GM18507 (cell line): ENCODE results near the gene HSD17B8.

Source experiments
- DNase-seq: peaks from one replicate; pipeline ENCODE4 v3.0.0; 2011; ENCODE audit warnings: low read depth; ENCODE audit not compliant: insufficient read length; ENCODE audit errors: extremely low spot score
- FAIRE-seq: peaks from 2 replicates; lab custom pipeline; 2011; peaks lifted over from hg19 to GRCh38; lab: Jason Lieb, UNC

Gene HSD17B8

GRCh38 chr6:33170176-33171015, 34.1 kb upstream of the HSD17B8 start:
- DNase-seq: peak; percentile 57
- peak; percentile 83 for FAIRE-seq

GRCh38 chr6:33171016-33171879, 33.2 kb upstream of the HSD17B8 start:
- no peak for FAIRE-seq
- no peak for DNase-seq

- FAIRE-seq: no peak
- no peak for DNase-seq
These were observed 32.4 kb upstream of the HSD17B8 start for GRCh38 chr6:33171880-33172687.

DNA sequence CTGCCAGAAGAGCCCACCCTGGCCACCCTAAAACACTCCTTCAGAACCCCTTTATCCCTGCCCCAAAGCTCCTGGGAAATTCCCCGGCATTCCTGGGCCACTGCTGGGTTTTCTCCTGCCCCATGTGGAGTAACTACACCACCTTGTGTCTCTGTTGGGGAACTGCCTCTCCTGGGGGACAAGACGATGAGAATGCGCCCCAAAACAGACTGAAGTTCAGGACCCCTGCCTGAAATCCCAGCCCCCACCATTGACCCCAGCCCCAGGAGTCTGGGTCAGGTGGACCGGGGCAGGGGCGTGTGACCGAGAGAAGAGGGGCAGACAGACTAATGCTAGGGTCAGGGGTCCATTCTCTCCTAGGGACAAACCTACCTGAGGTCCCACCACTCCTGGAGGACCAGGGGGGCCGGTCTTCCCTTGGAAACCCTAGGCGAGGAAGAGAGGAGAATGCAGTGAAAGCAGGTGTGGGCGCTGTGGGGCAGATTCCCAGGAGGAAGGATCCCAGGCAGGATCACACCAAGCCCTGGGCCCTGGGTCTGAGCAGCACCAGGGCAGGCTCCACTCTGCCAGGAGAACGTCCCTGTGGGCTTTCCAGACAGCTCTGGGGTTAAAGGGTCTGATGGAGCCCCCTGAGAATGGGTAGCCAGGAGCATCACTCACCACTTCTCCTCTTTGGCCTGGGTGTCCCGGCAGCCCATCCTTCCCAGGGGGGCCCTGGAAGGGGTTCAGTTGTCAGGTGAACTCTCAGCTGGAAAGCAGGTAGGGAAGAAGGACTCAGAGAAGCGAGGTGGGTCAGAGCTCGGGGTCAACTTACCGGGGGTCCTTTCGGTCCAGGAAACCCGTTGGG, 31.5 kb upstream of the HSD17B8 start:
- FAIRE-seq: peak; percentile 82
- peak; percentile 47 for DNase-seq

- FAIRE-seq: no peak
- DNase-seq: no peak
These were observed 30.8 kb upstream of the HSD17B8 start for GRCh38 chr6:33173535-33174180.

DNA sequence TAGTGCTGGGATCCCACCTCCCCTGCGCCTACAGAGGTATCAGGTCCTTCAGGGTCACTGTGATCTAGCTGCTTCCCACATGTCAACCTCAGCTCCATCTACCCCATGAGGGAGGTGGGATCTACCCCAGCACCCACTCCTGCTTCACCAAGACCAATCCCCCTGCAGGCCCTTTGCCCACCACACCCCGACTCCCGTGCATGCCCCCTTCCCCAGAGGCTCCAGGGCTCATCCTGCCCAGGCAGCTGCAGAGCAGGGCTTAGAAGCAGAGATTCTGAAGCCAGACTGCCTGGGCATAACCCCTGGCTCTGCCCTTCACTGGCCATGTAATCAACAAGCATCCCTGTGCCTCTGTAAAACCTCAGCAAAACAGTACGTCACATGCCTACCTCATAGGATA, 29.7 kb upstream of the HSD17B8 start:
- no peak for DNase-seq
- FAIRE-seq: no peak

- FAIRE-seq (no peak), DNase-seq (no peak)
These were observed 28.9 kb upstream of the HSD17B8 start for GRCh38 chr6:33175436-33176069.

DNA sequence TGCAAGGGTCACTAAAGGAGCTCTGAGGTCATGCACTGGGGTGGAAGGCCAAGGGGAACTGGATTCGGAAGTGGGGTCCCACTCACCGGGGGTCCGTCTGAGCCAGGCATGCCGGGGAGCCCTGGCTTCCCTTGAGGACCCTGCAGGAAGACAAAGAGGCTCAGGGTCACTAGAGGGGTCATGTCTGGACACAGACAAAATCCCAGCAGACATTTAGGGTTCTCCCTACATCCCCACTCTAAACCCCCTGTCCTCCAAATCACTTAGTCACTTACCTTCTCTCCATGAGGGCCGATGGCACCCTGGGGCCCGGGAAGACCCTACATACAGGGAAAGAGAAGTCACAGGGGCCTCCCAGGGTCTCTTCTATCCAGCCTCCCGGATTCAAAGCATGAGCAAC, 27.5 kb upstream of the HSD17B8 start:
- no peak for DNase-seq
- FAIRE-seq: no peak

DNA sequence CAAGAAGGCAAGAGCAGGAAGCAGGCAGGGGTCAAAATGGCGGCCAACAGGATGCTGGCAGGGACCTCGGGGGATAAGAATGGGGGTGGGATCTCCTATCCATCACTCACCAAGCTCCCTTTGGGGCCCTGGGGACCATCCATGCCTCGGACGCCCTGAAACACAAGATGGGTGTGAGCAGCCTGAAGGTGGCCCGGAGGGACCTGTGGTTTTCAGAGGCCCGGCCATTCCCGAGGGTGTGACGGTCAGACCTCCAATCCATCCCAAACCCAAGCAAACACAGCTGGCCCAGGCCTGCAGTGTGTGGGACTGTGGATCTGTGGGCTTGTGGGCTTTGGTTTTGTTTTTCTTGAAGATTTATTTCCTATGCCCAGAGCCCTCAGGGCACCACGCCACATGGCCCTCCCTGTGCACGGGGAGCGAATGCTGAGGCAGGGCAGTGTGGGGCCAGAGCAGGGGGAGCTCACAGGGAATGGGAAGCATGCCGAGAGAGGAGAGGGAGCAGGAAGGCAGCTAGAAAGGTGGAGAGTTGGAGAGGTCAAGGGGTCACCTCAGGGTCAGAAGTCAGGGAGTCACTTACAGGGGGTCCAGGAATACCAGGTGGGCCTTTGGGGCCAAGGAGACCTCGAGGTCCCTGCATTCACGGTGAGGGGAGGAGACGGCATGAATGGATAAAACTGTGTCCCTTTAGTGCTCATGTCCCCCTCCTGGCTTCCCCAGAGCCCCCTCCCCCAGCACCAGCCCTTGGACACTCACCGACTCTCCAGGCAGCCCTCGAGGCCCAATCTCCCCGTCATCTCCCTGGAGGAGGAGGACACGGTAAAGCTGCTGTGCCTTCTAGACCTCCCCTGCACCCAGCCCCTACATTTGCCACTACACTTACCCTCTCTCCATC, 26.7 kb upstream of the HSD17B8 start:
- no peak for DNase-seq
- no peak for FAIRE-seq

DNA sequence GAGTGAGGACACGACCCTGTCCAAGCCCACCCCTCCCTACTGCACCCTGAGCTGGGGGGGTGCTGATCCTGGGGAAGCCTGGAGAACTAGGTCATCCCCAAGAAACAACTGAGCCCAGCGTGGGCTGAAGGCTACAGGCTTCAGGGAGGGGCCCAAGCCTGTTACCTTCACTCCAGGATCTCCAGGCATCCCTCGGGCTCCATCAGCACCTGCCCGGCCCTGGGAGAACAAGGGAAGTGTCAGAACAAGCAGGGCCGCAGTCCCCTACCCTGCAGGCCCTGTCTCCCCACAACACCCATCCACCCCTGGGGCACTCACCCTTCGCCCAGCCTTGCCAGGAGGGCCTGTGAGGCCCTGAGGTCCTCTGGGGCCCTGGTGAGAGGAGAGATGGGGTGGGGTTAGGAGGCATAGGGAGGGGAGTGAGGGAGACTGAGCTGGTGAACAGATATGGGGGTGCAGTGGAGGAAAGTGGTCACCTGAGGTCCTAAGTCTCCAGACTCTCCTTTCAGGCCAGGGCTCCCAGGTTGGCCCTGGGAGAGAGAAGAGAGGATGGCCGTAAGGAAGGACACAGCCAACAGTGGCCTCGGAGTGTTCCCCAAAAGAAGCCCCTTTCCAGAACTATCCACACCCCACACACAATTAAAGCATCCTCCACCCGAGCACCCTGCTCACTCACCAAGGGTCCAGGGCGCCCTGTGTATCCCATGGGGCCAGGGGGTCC, 25.5 kb upstream of the HSD17B8 start:
- no peak for DNase-seq
- FAIRE-seq: no peak

DNA sequence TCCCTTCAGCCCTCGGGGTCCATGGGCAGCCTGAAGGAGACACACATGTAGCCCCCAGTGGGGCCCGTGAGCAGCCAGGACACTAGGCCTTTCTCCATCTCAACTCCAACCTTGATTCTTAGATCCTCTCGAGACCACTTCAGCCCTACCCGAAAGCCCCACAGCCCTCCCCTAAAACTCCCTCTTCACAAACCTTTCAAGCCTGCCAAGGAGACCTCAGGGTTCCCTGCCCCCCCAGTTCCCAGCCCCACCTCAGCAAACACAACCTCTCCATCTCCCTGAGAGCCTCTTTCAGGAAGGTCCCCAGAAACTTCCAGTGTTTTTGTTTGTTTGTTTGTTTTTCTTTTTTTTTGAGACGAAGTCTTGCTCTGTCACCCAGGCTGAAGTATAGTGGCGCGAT, 23.3 kb upstream of the HSD17B8 start:
- no peak for DNase-seq
- no peak for FAIRE-seq

DNA sequence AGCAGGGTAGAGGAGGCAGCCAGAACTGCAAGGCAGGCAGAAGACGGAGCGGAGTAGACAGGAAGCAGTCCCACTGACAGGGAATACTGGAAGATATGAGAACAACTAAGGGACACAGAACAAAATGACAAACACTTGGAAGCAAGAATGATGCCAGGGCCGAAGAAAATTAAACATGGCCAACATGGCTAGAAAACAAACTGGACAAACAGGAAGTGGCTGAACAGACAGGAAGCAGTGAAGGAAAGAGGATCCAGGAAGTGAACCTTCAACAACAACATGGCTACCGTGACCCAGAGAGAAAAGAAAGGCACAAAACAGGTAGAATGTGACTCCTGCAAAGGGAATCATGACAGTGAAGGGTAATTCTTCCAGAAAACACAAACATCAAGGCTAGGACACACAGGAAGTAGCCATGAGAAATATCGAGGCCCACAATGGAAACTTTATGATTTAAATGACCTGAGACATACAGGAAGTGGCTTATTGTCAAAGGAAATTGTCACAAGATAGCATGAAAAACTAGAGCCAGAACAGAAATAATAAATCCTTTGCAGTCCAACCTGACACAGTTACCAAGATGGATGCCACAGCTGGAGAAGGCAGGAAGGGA, 21.3 kb upstream of the HSD17B8 start:
- DNase-seq: no peak
- FAIRE-seq: peak; percentile 67

DNA sequence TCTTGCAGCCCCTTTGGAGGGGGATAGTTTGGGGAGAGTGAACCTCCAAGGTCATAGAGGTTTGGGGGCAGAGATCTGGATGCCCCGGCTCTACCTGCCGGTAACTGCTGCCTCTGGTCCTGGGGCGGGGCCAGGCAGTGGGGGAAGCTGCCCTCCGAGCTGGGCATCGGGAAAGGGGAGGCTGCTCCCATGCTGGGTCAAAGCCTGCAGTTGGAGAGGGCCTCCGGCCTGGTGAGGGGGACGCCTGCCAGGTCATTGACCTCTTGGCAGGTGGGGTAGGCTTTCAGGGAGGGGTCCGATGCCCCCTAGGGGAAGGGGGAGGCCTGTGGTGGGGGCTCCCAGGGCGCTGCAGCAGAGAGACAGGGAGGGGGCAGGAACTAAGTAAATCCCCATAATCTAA, 19.3 kb upstream of the HSD17B8 start:
- FAIRE-seq (no peak), DNase-seq (no peak)

GRCh38 chr6:33185654-33186187, 18.7 kb upstream of the HSD17B8 start:
- FAIRE-seq: no peak
- DNase-seq: no peak

DNA sequence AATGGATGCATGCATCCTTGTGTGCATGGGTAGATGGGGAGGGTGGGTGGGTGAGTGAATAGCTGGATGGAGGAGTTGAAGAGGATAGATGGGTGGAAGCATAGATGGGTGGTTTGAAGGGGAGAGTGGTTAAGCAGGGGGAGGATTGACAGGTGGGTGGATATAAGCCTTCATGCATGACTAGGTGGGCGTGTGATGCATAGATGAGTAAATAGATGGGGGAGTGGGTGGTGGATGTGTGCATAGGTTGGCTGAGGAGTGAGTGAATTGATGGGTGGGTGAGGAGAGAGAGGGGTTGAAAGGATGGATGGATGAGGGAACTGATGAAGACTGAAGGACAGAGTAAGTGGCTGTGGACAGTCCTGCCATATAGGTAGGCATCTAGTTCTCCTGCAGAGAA, 16.6 kb upstream of the HSD17B8 start:
- DNase-seq (no peak), FAIRE-seq (no peak)

- no peak for DNase-seq
- FAIRE-seq: no peak
These were observed 15.3 kb upstream of the HSD17B8 start for GRCh38 chr6:33189164-33189563.
